ENCODE data around the gene CR2.

Gene CR2

GRCh38 chr1:207424570-207425131, 29.5 kb upstream of the CR2 start:
- Mint-ChIP-seq H3K27ac (no peak overlapping the region), H3K4me3 (no peak overlapping the region), H3K9me3 (peaks cover 28% of the 10 kb centered on the region), H3K27me3 (ENCODE audit: low read depth, poor library complexity) (peaks cover 32% of the 10 kb centered on the region), H3K4me1 (peaks cover 5% of the 10 kb centered on the region), H3K36me3 (ENCODE audit: low read depth) (no peaks in the 10 kb centered on the region)
- no peak for TF ChIP-seq CTCF (IDR thresholded peaks at IDR 0.05)
- DNase-seq = no peak

GRCh38 chr1:207427832-207428585, 26.1 kb upstream of the CR2 start:
- Mint-ChIP-seq H3K27ac (no peak overlapping the region), H3K9me3 (peaks cover 15% of the 10 kb centered on the region), H3K36me3 (ENCODE audit: low read depth) (no peaks in the 10 kb centered on the region), H3K4me1 (peaks cover 5% of the 10 kb centered on the region), H3K27me3 (ENCODE audit: low read depth, poor library complexity) (peaks cover 29% of the 10 kb centered on the region), H3K4me3 (no peak overlapping the region)
- DNase-seq = no peak
- no peak for TF ChIP-seq CTCF (IDR thresholded peaks at IDR 0.05)

- Mint-ChIP-seq H3K27me3 (ENCODE audit: low read depth, poor library complexity) (peaks cover 22% of the 10 kb centered on the region), H3K27ac (no peak overlapping the region), H3K4me3 (no peak overlapping the region), H3K36me3 (ENCODE audit: low read depth) (no peaks in the 10 kb centered on the region), H3K4me1 (peaks cover 3% of the 10 kb centered on the region), H3K9me3 (peaks cover 15% of the 10 kb centered on the region)
- no peak for TF ChIP-seq CTCF (IDR thresholded peaks at IDR 0.05)
- no peak for DNase-seq
Observed at GRCh38 chr1:207428783-207429182, 25.3 kb upstream of the CR2 start.

GRCh38 chr1:207429963-207430362, 24.2 kb upstream of the CR2 start:
- H3K4me3 Mint-ChIP-seq = no peak overlapping the region

GRCh38 chr1:207430602-207431001, 23.5 kb upstream of the CR2 start:
- no peaks in the 10 kb centered on the region for H3K36me3 Mint-ChIP-seq (ENCODE audit: low read depth)
- no peak for DNase-seq
- H3K4me3 Mint-ChIP-seq = no peak overlapping the region
- TF ChIP-seq CTCF (IDR thresholded peaks at IDR 0.05) = no peak
- H3K27me3 Mint-ChIP-seq (ENCODE audit: low read depth, poor library complexity) = peaks cover 8% of the 10 kb centered on the region
- H3K4me1 Mint-ChIP-seq = no peaks in the 10 kb centered on the region
- H3K27ac Mint-ChIP-seq = no peak overlapping the region
- H3K9me3 Mint-ChIP-seq = peaks cover 15% of the 10 kb centered on the region

More at GRCh38 chr1:207429963-207430362, 24.2 kb upstream of the CR2 start:
- no peak for DNase-seq
- TF ChIP-seq CTCF (IDR thresholded peaks at IDR 0.05) = no peak
- peaks cover 15% of the 10 kb centered on the region for H3K9me3 Mint-ChIP-seq
- no peaks in the 10 kb centered on the region for H3K36me3 Mint-ChIP-seq (ENCODE audit: low read depth)
- no peaks in the 10 kb centered on the region for H3K4me1 Mint-ChIP-seq
- H3K27me3 Mint-ChIP-seq (ENCODE audit: low read depth, poor library complexity) = peaks cover 14% of the 10 kb centered on the region
- H3K27ac Mint-ChIP-seq = no peak overlapping the region

- DNase-seq = no peak
- no peak overlapping the region for H3K4me3 Mint-ChIP-seq
- peaks cover 15% of the 10 kb centered on the region for H3K9me3 Mint-ChIP-seq
- H3K27me3 Mint-ChIP-seq (ENCODE audit: low read depth, poor library complexity) = peaks cover 13% of the 10 kb centered on the region
- H3K4me1 Mint-ChIP-seq = no peaks in the 10 kb centered on the region
- H3K36me3 Mint-ChIP-seq (ENCODE audit: low read depth) = no peaks in the 10 kb centered on the region
- TF ChIP-seq CTCF (IDR thresholded peaks at IDR 0.05) = no peak
- H3K27ac Mint-ChIP-seq = no peak overlapping the region
Observed at GRCh38 chr1:207431508-207431907, 22.6 kb upstream of the CR2 start.

Data from nephron progenitor cell (in vitro differentiated cells).